ENCODE results near the gene NR3C2.

GRCh38 chr4:148171596-148171995 is 270.6 kb downstream of the NR3C2 start:
- TF ChIP-seq CTCF (IDR thresholded peaks at IDR 0.05) (no peak), POLR2A (IDR thresholded peaks at IDR 0.05) (no peak), POLR2AphosphoS5 (IDR thresholded peaks at IDR 0.05) (no peak)

Measured in prostate gland (tissue), 2 donors.